ENCODE results near the gene RAPGEF1. TPM values are rescaled to one million over a fixed set of nuclear protein-coding genes. Genes with fewer than 3 reads are reported as not detected.

The RAPGEF1 gene
- total RNA-seq, 1 experiment from 2014 or later, result 22.5 TPM

DNA sequence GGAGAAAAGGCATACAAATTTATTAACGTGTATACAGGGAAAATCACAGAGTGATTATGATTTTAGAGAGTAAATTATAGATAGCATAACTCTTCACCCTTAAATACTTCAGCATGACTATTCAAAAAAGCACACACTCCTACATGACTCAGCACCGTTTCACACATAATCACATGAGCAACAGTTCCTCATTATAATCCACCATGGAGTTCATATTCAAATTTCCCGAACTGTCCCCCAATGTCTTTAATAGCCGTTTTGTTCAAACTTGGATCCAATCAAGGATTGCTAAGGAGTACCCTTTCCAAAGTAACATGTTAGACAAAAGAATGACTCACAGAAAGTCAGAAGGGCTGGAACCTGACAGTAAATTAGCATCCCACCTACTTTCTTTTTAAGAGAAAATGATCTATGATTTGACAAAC lies 32.1 kb downstream of the RAPGEF1 start:
- peak; percentile 79 for DNase-seq (ENCODE audit: low read depth)

- no peak for DNase-seq (ENCODE audit: low read depth)
Measured at GRCh38 chr9:131707050-131707449, 32.8 kb downstream of the RAPGEF1 start.

DNA sequence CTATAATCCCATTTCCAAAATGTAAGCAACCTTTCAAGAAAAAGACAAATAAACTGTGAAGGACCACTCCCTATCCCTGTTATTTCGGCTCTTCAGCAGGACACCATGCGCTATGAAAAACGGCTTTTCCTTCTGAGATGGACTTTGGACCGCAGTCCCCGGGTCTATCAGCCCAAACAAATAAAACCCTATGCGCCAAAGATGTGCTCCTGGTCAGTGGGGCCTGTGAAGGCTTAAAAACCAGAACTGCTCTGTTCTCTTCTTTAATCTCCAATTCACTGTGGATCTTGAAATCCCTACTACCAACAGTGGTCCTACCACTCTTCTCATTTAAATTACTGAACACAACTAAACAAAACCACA lies 33.3 kb downstream of the RAPGEF1 start:
- no peak for DNase-seq (ENCODE audit: low read depth)

- no peak for DNase-seq (ENCODE audit: low read depth)
Measured at GRCh38 chr9:131704988-131705387, 34.9 kb downstream of the RAPGEF1 start.

DNA sequence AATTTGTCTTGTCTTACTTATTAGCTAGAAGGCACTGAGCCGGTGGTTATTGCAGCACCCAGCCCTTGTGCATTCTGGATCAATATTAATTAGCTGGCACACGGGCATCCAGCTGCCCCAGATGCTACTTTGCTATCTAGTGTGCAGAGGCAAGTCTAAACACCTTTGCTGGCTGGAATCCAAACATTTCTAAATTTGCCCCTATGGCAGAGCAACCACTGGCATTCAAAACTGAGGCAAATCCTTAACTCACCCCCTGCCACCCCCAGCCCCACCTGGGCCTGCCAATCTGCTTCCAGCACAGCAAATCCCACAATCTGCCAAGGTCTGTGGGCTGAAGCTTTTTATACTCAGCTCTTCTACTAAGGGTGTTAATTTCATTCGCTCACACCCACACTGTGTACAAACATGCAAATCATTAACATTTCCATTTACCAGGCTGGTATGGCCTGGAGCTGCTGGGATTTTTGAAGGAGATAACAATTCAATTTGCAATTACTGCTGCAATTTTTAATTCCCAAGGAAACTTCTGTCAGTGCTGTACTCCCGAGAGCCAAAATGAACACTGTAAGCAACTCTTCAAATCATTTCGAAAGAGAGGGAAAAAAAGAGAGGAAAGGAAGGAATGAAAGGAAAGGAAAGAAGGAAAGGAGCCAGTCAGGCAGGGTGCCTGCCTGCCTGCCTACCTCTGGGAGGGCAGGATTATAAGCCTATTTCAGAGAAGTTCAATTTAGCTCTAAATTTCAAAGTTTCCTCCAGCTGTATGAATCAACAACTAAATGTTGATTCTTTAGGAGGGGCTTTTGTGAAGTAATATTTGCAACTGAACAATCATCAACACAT lies 35.5 kb downstream of the RAPGEF1 start:
- DNase-seq (ENCODE audit: low read depth), result no peak

DNA sequence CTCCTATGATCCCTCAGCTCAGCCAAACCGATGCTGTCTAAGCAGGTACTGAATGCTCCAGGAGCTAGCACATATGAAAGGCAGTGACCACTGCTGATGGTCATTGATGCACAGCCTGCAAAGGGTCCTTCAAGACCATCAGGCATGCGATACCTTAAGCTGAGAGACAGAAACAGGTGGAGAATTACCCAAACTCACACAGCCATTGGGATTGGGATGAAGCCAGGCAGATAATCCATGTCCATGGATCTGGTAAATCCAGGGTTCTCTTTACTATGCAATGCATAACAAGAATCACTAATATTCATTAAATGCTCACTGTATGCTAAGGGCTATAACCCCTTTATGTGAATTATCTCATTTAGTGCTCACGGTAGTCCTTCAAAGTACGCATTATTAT lies 36.2 kb downstream of the RAPGEF1 start:
- no peak for DNase-seq (ENCODE audit: low read depth)

GRCh38 chr9:131702911-131703310 lies 37.0 kb downstream of the RAPGEF1 start:
- DNase-seq (ENCODE audit: low read depth), result no peak

DNA sequence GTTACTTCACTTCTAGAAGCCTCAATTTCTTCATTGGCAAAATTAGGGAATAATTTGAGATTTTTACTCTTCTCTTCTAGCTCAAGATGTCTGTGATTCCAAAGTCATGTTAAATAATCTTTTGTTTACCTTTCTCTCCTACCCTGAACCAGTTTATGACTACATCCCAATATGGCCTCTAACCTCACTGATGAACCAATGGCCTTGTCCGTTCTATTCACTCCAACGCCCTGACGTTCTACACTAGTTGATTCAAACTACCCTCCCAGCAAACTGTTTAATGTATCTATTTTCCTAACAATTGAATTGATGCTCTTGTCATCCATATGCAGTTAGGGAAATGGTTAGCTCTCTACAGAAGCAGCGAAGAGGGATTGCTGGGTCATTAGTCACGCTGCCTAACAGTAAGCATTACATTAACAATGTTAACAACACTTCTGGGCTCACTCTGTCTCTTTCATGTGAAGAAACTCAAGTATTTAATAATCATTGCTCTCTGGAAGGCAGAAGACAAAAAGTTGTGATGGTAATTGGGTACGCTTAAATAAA lies 38.0 kb downstream of the RAPGEF1 start:
- DNase-seq (ENCODE audit: low read depth), result no peak

GRCh38 chr9:131701436-131701781 lies 38.5 kb downstream of the RAPGEF1 start:
- DNase-seq (ENCODE audit: low read depth), result no peak

GRCh38 chr9:131700765-131701435 lies 39.0 kb downstream of the RAPGEF1 start:
- DNase-seq (ENCODE audit: low read depth), result no peak

DNA sequence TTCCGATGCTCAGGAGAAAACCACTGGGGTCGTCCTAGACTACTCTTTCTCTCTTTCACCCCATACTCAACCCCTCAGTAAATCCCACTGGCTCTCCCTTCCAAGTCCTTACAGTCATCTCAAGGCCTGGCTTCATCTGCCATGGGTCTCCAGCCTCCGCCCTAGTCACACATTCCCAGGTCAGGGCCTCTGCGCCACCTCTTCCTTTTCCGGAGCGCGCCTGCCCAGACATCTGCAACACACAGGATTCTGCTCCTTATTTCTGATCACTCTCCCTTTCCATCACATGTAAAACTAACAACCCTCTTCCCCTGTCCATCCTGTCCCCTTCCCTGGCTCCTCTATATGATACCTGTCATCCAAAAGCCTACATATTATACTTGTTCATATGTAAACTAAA lies 39.8 kb downstream of the RAPGEF1 start:
- no peak for DNase-seq (ENCODE audit: low read depth)

DNA sequence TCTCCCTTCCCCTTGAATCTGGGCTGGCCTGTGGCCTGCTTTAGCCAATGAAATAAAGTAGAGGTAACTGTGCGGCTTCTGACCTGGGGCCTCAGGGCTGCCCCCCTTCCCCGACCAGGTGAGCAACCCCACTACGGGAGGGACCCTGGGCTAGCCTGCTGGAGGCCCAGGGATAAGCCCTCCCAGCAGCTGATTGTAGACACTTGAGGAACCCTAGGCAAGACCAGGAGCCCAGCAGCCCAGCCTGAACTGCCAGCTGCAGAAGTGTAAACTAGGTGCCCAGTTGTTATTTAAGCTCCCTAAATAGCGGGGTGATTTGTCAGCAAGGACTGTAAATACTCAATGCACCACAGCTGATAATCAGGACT lies 41.3 kb downstream of the RAPGEF1 start:
- no peak for DNase-seq (ENCODE audit: low read depth)

GRCh38 chr9:131697908-131698617 lies 41.8 kb downstream of the RAPGEF1 start:
- DNase-seq (ENCODE audit: low read depth), result no peak

DNA sequence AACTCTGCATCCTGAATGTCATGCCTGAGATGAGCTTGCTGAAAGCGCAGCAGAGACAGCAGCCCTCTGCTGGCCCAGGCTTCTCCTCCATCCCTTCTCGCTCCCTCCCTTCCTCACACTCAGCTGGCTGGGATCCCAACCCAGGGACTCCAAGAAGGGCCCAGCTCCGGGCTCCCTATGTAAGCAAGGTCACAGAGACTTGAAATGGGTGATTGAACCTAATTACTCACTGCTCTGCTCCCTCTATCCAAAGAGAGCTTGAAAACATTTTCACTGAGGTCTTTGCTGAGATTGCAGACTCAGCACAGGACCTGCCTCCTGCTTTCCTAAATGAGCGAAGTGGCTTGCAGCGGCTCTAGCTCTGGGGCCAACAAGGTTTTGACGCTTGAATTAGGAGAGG lies 42.8 kb downstream of the RAPGEF1 start:
- DNase-seq (ENCODE audit: low read depth), result no peak

GRCh38 chr9:131695836-131696460 lies 43.9 kb downstream of the RAPGEF1 start:
- no peak for DNase-seq (ENCODE audit: low read depth)

- no peak for DNase-seq (ENCODE audit: low read depth)
Measured at GRCh38 chr9:131695366-131695765, 44.5 kb downstream of the RAPGEF1 start.

- DNase-seq (ENCODE audit: low read depth), result no peak
Measured at GRCh38 chr9:131693651-131694597, 46.0 kb downstream of the RAPGEF1 start.

- no peak for DNase-seq (ENCODE audit: low read depth)
Measured at GRCh38 chr9:131692612-131693562, 47.0 kb downstream of the RAPGEF1 start.

DNA sequence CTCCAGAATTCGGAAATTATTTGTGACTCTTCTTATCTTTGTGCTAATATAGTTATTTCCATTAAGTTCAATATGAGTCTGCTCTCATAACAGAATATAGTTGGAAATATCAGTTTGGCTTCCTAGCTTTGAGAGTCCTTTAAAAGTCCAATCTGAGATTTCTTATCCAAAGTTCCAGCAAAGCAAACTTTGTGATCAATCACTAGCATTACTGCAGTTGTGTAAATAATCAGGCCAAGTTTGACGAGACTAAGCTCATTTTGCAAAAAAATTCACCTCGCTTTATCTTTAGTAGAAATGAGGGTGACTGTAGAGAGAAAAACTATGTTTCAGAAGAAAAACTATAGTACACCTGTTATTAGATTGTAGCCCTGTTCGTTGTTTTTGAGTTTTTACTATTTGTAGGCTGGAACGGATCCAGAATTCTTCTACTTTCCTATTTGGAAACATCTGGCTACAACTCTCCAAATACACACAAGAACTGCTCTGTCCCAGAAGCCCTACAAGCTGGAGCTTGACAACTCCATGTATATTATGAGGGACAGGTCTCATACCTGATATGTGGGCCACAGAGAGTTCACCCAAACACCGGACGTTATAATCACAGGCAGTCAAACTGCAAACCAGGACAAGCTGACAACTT lies 47.8 kb downstream of the RAPGEF1 start:
- no peak for DNase-seq (ENCODE audit: low read depth)

Data from HT1080 (cell line).